Stimulated activated CD8-positive, alpha-beta memory T cell treated with anti-CD3 and anti-CD28 coated beads, Interleukin-2, amount 100 ng/mL, for 48 hours (primary cell): ENCODE measurements around the gene LMAN1L.
"Not testable (repeated sequence)": the region's sequence is repeated elsewhere in the genome, so short reads cannot be mapped to it uniquely, and the experiment has no call there.

Experiments used
- DNase-seq, 2 donors: peaks; one replicate each; pipeline ENCODE4 v3.0.0-alpha.2; 2020; ENCODE audit warnings: low read depth in 2 of 2

The LMAN1L gene

DNA sequence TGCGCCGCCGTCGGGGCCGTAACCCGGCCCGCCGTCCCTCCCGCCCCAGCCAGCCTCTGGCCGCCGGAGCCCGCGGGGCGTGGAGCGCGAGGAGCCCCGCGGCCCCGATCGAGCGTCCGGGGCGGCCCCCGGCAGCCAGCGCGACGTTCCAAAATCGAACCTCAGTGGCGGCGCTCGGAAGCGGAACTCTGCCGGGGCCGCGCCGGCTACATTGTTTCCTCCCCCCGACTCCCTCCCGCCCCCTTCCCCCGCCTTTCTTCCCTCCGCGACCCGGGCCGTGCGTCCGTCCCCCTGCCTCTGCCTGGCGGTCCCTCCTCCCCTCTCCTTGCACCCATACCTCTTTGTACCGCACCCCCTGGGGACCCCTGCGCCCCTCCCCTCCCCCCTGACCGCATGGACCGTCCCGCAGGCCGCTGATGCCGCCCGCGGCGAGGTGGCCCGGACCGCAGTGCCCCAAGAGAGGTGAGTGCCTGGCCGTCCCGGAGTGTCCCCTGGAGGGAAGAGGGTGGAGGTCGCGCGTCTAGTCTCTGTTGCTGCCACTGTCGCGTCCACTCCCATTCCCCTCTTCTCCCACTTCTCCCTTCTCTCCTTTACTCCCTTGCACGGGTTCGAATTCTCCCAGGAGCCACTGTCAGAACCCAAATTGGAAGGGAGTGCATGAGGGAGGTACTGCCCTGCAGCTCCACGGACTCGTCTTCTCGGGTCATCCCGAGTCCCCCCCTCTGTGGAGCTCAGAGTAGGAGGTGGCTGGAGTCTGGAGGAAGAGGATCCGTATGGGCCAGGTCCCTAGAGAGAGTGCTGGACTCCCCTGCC lies 30.2 kb upstream of the LMAN1L start:
- DNase-seq, result peak in 1 of 2 donors; percentile 45

- no peak for DNase-seq
Measured at GRCh38 chr15:74783072-74783807, 29.4 kb upstream of the LMAN1L start.

GRCh38 chr15:74783808-74784175 lies 28.8 kb upstream of the LMAN1L start:
- no peak for DNase-seq

DNA sequence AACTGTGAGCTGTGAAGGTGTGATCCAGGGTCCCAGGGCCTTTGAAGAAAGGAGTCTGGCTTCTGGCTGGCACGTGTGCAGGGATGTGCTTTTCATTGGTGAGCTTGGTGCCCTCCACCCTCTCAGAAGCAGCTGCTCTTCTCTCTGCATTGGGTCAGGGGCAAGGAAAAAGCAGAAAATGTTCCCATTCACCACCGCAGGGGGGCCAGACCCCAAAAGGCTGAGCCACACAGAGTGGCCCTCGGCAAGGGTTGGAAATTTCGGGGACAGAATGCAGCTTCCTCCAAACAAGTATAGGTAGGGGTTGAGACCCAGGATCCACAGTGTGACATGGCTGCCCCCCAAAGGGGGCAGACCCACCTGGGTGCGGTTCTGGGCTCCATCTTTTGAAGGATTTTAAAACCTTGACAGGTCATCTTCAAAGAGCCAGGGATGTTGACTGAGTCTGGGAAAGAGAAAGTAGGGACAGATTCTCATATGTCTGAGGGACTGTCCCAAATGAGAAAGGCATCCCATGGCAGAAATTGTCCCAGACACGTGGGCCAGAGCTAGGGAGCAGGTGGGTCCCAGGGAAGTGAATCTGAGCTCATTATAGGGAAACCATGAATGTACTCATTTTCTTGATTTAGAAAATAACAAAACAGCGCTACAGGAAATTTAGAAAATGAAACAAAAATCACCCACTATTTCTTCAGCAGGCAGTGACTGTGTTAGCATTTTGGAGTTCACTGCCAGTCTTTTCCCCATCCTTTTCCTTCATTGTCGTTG lies 28.0 kb upstream of the LMAN1L start:
- DNase-seq, result no peak

DNA sequence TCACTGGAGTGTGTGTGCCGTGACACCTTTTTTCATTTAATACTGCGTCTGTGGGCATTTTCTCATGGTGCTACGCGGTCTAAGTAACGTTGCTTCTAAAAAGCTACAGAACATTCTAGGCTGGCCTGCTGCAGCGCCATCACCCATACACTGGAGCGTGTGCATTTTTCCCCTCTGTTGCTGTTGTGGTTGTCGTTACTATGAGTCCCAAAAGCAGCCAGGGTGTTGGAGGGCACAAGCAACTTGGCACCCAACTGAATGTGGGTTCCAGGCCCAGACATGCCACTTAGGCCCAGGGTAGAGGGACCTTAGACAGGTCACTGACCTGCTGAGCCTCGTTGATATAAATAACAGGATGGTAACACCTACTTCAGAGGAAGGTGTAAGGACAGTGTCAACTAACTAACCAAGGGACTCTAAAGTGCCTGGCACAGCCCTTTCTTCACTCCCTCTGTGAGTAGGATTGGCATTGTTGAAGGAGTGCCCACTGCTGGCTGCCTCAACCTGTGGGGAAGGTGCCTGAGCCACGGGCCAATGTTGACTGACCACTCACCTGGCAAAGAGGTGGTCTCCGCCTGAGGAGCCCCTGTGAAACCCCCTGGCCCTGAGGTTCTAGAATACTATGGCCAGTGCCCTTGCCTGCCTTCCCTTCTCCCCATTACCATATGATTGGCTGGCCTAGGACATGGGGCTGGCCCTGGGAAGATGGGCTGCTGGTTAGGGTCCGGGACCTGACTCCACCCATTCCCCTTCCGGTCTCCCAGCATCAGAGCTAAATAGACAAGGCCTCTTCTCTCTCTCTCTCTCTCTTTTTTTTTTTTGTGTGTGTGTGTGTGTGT lies 27.2 kb upstream of the LMAN1L start:
- DNase-seq, result no peak

DNA sequence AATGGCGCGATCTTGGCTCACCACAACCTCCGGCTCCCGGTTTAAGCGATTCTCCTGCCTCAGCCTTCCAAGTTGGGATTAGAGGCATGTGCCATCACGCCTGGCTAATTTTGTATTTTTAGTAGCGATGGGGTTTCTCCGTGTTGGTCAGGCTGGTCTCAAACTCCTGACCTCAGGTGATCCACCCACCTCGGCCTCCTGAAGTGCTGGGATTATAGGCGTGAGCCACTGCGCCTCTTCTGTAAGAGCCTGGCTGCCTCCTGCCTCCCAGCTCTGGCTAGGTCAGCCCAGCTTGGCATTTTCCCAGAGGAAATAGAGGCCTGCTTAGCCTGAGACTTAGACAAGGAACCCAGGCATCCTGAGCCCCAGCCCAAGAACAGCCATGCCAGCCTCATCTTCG lies 26.6 kb upstream of the LMAN1L start:
- DNase-seq, result not testable (repeated sequence)

DNA sequence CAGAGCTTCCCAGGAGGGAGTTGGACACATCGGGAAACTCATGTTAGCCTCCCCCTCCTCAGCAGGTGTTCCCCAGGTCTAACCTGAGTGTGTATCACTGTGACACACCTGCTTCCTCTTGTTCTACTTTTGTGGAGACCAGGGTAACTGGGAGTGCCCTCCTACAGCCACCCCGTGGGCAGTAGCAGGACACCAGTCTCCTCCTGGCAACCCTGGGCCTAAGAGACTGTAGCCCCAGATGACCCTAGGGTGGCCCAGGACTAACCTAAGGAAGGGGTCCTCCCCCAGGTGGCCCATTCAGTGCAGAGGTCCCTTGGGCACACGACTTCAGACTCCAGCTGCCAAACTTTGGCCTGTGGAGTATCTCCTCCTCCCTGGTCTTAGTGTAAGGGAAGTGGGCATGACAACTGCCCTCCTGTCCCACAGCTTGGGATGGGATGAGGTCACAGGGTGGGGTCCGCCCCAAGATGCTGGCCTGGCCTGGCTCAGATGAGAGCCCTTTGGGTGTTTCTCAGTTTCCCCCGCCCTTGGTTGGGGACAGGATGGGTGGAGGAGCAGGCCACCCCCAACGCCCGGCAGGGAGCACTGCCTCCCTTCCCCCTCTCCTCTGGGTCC lies 26.0 kb upstream of the LMAN1L start:
- no peak for DNase-seq

- peak; percentile 88 for DNase-seq
Measured at GRCh38 chr15:74787251-74788041, 25.2 kb upstream of the LMAN1L start.

DNA sequence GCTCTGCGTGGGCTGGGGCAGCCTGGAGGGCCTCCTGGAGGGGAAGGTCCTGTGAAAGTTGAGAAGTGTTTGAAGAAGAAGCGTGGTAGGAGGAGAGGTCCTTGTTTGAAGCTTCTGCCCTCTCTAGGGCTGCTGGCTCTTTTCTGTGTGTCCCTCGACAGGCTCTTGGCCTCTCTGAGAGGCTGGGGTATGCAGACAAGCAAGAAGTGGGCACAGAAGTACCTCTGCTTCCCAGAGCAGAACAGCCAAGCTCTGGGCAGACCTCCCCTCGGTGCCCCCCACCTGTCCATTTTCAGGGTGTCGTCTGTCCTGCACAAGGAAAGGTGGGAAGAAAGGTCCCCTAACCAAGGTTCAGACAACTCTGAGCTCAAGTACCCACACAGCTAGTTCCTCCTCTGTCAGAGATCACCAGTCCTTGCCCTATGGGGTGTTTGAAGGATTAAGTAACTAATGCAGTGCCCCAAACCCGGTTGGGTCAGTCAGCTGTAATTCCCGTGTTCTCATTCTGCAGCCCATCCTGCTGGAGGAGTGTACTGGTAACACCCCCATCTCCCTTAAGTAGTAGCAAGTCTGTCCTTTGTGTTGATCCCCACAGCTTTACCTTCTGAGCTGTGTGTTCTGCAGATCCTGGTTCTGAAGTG lies 24.5 kb upstream of the LMAN1L start:
- no peak for DNase-seq

GRCh38 chr15:74788683-74789151 lies 23.9 kb upstream of the LMAN1L start:
- DNase-seq, result peak in 1 of 2 donors; percentile 25

DNA sequence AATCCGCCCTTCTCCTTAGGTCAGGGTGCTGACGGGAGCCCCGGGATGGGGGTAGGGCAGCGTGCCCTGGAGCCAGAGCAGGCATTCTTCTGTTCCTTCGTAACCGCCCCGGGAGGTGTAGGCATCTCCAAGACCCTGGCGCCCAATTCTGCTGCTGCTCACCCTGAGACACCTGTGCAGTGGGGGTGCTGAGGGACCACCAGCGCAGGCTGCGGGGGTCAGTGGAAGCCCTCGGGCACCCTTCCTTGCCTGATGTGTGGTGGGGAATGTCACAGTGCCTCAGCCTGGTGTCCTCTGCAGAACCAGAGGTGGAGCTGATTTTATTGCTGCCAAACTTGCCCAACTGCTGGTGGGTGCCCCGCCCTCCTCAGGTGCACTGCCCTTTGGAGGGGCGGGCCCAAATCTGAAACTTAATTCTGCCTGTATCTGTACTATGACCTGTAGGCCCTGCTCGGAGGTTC lies 23.4 kb upstream of the LMAN1L start:
- no peak for DNase-seq

GRCh38 chr15:74789741-74790079 lies 22.9 kb upstream of the LMAN1L start:
- no peak for DNase-seq

DNA sequence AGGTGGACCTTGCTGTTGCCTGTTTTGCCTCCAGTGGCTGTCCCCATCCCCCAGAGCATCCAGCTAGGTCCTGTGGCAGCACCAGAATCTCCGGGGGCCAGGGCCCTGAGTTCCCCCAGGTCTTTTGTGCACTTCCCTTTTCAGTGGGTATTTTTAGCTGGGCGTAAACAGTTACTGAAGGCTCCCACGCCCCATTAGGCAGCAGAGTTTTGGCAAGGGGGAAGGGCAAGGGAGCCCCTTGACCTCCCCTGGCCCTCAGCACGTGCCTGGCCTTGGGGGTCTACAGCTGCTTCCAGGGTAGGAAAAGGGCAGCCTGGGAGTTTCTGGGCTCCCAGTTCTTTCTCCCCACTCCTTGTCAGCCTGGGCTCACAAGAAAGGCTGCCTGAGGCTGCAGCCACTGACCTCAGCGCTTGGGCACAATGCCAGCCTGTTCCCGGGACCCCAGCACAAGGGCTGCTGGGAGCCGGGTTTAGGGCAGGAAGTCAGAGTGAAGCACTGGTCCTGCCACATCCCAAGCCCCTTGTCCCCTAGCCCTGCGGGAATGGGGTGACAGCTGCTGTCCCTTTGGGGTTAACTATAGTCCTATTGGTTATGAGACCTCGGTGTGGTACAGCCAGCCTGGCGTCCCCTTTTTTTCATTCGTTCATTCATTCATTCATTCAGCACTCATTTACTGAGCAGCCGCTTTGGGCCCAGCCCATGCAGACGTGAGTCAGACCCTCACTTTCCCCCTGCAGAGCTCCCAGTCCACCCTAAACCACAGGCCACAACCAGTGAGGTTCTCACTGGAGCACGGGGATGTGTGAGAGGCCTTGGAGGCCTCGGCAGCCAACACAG lies 22.3 kb upstream of the LMAN1L start:
- peak in 1 of 2 donors; percentile 35 for DNase-seq

DNA sequence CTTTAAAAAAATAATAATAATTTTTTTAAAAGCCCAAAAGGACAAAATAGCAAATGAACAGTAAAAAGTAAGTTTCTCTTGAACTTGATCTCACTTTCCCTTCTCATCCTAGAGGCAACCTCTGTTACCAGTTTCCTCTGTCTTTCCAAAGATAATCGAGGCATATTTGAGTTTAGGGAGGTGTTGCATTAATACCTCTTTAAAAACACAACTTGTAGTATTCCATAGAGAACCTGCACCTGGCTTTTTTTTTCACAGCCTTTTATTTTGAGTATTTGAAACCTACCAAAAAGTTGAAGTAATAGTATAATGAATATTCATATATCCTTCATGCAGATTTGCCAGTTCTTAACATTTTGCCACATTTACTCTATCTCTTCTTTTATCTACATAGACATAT lies 21.6 kb upstream of the LMAN1L start:
- no peak for DNase-seq

- no peak for DNase-seq
Measured at GRCh38 chr15:74791667-74792066, 21.0 kb upstream of the LMAN1L start.

DNA sequence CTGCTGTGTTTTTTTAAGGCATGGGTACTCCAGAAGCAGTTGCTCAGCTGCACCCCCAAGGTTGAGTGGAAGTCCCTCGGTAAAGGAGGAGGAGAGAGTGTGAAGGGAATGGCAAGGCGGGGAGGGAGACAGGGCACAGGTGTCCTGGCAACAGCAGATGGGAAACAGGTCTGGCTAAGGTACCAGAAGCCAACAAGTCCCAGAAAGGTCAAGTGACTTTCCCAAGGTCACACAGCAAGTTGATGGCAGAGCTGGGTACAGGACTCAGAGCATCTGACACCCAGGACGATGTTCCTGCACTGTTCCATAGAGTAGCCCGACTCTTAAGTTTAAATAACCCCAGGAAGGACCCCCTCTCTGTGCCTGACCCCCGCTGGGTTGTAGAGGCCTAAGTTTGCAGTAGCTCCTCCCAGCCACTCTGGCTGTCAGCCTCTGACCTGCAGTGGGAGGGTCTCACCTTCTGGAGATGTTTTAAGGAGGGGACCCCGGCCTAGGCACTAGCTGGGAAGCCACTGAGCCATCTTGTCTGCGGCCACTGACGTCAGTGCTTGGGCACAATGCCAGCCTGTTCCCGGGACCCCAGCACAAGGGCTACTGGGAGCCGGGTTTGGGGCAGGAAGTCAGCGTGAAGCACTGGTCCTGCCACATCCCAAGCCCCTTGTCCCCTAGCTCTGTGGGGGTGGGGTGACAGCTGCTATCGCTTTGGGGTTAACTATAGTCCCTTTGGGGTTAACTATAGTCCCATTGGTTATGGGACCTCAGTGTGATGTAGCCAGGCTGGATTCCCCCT lies 20.2 kb upstream of the LMAN1L start:
- DNase-seq, result no peak

- peak in 1 of 2 donors; percentile 55 for DNase-seq
Measured at GRCh38 chr15:74793135-74794028, 19.3 kb upstream of the LMAN1L start.
